ENCODE results near the gene TLX2.

The TLX2 gene

DNA sequence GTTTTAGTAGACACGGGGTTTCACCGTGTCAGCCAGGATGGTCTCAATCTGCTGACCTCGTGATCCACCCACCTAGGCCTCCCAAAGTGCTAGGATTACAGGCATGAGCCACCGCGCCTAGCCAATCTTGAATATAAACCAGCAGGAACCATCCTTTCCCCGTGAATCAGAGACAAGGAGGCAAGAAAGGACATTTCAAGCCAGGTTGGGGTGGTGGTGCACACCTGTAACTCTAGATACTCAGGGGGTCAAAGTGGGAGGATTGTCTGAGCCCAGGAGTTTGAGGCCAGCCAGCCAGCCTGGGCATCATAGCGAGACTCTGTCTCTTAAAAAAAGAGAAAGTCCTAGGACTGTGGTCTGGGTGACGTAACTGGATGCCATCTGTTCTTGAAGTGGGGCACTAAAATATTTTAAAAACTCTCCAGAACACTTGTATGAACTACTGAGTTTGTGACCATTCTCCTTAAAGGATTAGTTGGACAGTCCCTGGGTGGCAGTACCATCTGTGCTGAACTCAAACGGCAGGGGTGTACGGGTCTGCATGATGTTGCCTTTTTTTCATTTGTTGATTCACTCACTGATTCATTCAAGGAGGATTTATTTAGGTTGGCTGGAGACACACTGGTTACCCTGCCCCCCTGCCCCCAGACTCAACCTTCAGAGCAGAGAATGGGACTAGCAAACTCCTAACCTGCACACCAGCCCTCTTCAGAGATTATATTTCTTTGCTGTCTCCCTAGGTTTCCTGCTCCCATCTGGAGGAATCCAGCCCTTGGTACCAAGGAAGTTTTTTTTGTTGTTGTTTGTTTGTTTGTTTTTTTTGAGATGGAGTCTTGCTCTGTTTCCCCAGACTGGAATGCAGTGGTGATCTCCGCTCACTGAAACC is 2.9 kb upstream of the TLX2 start:
- DNase-seq (ENCODE audit: low read depth): no peak

DNA sequence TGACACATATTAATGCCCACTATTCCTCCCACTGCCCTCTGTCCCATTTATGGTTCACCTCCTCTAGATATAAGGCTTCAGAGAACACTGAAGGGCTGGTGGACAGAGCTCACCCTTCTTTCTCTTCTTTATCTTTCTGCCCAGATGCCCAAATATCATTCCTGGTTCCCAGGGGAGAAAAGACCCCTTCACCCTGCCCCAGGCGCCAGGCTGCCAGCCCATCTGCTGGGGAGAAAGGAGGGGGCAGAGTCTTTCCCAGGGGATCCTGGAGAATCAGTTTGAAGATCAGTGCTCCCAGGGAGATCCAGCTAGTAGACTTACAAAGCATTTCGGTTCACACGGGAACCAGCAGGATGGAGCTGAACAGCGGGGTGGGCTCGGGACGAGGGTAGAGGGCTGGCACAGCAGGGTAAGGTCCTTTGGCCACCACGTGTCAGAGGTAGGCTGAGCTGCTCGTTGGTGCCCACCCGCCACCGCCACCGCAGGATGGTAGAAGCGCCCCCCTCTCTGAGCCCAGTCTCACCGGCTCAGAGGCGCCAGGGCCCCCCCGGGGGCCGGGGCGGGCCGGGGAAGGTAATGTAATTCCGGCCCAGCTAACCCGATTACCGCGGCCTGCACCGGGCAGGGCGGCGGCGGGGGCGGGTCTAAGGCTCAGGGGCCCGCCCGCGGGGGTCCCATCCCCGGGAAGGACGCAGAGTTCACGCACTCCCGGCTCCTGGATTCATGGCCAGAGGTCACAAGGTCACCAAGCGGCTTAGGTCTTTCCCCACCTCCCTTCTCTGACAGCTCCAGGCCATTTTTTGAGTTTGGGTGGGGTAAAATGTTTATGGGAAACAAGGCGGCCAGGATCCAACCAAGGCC is 1.3 kb upstream of the TLX2 start:
- no peak for DNase-seq (ENCODE audit: low read depth)

DNA sequence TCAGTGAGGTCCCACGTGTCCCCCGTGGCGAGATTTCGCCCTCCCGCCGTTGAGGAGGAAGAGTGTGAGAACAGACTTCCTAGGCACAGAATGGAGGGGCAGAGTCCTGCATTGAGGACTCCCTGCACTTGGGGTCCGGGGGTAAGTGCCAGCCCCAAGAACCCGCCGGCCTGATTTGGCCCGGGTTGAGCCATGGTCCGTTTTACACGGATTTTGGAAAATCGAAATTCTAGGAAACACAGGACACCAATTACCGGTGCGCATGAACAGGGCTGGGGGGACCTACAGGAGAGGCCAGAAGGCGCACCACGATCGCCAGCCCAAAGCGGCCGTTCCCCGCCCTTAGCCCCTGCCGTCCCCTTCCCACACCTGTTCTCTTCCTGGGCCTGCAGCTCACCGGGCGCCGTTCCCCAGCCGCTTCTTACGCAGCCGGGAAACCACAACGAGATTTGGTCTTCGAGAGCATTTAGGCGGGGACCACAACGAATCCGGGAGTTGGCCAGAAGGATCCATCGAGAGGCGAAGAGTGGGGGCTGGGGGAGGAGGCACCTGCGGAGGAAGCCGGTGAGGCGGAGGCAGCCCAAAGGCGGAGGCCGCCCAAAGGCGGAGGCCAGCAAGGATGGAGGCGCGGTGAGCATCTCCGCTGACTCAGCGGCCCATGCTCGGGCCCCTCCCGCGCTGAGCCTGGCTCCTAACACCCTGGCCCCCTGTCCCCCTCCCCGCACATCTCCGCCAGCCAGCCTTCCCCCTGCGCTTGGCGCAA is 464 bp upstream of the TLX2 start:
- DNase-seq (ENCODE audit: low read depth): no peak

DNA sequence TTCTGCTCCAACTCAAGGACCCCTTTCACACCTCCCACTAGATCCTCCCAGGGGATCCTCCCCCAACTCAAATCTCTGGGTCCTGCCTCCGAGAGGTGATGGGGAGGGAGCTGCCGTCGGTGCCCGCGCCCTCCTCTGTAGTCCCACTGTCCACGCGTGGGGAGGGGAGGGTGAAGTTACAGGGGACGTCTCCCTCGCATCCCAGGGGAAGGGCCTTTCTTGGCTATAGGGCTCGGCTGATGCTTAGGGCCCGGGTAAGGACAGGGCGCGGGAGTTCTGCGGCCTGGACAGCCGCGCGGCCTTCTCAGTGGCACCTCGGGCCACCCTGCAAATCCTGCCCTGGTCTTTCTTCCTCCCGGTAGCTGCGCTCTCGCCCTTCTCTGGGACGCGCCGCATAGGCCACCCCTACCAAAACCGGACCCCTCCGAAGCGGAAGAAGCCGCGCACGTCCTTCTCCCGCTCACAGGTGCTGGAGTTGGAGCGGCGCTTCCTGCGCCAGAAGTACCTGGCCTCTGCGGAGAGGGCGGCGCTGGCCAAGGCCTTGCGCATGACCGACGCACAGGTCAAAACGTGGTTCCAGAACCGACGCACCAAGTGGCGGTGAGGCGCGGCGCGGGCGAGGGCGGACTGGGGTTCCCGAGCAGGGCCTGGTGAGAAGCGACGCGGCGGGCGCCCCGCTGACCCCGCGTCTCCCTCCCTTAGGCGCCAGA is 1.2 kb downstream of the TLX2 start:
- no peak for DNase-seq (ENCODE audit: low read depth)

DNA sequence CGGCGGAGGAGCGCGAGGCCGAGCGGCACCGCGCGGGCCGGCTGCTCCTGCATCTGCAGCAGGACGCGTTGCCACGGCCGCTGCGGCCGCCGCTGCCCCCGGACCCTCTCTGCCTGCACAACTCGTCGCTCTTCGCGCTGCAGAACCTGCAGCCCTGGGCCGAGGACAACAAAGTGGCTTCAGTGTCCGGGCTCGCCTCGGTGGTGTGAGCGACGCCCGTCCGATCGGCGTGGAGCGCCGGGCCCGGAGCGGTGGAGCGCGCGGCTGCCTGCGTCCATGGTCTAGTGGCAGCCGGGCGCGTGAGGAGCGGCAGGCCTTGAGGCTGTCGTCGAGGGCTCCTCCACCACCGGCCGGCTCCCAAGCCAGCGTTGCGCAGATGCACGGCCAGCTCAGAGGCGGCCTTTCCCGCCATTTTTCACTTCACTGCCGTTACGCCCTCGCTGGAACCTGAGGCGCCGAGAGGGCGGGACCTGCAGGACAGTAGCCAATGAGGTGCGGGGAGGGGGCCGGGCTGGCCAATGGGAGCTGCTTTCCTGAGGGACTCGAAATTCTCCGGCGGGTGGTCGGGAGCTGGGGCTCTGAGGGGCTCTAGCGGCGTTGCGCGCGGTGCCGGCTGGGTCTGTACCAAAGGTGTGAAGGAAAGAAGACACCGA is 1.9 kb downstream of the TLX2 start:
- DNase-seq (ENCODE audit: low read depth): peak; percentile 72

DNA sequence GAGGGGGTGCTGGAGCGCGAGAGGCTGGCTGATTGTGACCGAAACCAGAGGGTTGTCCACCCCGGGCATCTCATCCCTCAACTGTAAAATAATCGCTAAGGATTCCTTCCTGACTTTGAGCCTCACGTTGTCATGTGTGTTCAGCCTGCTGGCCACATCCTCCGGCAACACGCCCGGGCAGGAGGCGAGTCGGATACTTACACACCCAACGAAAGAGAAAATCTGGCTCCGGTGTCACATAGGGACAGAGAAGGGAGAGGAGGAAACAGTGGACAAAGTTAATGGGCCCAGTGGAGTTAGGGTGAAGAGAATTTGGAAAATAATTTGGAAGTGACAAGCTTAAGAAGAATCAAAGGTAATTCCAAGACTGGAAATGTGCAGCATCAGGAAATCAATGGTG is 2.4 kb downstream of the TLX2 start:
- DNase-seq (ENCODE audit: low read depth): no peak

DNA sequence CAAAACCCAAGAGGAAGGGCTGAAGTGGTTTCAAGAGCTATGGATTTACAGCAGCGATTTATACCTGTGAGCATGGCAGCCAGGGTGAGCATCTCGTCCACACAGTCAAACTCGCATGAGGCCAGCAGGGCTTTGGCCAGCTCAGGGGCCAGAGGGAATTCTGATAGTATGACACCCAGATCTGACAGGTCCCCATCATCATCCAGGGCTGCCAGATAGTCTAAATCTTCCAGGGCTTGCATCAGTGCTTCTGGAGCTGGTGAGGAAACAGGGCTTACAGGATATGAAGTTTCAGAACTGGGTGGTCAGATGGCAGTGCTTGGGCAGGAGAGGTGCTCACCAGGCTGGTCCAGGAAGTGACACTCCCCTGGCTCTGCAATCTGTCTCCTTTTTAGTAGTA is 8.3 kb downstream of the TLX2 start:
- no peak for DNase-seq (ENCODE audit: low read depth)

DNA sequence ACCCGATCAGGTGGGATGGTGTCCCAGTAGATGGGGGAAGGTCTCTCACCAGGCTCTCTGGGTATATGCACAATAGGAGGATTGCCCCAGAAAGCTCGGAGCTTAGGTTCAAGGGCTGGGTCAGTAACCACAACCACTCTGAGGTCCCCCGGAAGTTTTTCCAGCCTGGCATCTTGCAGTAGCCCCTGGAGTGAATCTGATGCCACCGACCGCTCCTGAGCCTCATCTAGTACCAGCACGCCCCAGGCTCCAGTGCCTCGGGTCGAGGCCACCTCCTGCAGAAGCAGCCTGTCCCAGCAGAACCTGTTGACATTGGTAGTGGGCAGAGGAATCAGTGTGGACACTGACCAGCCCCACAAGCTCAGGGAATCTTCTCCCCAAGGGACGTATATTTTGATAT is 9.8 kb downstream of the TLX2 start:
- DNase-seq (ENCODE audit: low read depth): no peak

DNA sequence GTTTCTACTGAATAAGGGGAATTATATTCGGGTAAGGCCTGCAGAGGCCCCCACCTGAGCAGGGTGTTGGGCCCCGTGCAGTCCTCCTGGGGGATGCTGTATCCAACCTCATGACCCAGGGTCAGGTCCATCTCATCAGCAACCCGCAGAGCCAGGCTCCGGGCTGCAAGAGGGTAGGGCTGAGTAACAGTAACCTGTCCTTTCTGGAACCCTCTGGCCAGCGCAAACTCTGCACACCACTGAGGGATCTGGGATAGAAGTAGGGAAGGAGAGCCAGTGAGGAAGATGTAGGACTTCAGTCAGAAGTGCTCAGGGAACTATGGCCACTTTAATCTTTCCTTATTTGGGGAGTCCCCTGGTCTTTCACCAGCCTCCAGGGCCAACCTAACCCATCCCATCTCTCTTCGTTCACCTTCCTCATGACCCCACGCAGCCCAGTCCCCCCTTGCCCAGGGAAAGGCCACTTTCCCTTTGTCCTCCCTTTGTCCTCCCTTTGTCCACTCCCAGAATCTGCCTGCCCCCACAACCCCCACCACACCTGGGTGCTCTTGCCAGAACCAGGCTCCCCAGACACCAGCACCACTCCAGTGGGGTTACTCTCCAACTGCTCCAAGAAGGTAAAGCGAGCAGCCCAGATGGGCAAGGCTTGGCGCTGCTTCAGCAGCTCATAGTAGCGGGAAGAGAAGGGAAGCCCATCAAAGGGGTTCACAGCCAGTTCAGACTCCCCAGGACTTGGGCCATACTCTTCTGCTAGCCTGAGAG is 10.9 kb downstream of the TLX2 start:
- DNase-seq (ENCODE audit: low read depth): no peak

DNA sequence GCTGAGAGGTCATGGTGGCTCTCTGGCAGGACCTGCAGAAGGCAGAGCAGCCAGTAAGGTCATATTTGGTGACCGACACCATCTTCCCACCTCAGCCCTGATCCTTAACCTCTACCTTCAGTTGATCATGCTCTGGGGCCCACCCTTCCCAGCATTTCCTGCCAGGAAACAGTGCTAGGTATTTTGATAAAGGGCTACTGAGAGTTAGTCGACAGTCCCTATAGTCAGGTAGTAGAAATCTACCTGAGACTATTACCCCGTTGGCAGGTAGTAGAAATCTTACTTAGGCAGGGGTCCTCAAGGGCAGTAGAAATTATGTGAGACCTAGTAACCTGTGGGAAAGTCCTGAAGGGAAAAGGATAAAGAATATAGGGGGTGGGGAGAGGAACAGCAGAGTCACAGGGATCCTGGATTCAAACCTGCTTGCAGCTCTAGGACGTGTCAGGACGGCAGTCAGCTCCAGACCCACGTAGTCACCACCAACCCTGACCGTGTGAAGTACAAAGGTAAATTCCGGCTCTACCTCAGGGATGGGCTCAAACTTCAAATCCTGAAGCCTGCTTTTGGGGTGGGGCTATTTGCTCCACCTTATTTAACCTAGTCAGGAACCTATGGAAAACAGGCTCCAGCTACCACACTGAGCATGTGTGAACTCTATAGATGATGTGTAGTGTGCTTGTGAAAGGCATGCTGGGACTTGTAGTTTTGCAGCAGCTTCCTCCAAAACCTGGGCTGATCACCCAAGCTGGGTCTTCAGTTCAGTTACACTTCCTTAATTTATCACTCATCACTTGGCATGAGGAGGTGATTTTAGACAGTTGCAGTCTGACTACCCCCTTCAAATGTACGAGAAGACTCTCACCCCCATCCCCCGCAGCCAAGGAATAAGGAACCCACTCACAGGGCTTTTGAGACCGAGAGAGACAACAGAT is 11.7 kb downstream of the TLX2 start, which contains the start of gene DQX1:
Gene DQX1 (minus strand): TSS at position 515 of the 932 bp plus-strand sequence. CDS start 502 bp downstream, at position 13.
- DNase-seq (ENCODE audit: low read depth): no peak

DNA sequence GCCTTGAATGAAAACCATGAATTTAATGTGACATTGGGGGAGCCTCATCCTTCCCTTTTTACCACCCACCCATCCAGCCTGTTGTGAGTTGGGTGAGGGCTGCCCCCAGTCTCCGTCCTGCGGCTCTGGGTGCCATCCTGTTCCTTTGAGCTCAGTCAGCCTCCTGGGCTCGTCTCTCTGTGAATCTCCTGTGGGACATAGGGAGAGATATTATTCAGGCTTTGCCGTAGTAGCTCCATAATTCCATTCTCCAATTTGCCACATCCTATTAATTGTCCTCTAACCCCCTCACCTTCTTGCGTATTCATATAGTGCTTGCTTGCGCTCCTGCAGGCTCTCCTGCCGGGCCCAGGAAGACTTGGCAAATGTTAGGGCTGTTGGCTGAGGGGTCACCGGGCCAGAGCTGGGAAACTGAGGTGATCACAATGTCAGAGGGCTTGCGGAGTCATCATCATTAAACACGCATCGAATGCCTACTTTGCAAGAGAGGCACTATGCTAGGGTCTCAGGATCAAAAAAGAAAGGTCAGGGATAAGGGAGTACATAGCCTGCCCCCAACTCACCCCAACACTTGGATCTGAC is 12.5 kb downstream of the TLX2 start:
- DNase-seq (ENCODE audit: low read depth): no peak

DNA sequence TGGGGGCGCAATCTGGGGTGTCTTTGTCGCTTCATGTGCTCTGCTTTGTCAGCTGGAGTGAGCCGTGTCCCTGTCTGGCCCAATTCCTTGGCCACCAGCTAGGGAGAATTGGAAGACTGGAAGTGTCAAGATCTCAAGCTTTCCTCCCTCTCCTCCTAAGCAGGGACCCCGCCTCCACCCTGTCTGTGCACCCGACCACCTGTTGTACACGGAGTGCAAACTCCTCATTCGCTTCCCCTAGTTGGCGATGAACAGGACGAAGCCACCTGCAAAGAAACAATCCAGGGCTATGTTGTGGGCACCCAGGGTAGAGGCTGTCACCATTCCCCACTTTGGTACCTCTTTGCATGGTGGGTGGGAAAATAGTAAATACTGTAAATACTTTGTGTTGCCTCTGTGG is 13.5 kb downstream of the TLX2 start:
- no peak for DNase-seq (ENCODE audit: low read depth)

DNA sequence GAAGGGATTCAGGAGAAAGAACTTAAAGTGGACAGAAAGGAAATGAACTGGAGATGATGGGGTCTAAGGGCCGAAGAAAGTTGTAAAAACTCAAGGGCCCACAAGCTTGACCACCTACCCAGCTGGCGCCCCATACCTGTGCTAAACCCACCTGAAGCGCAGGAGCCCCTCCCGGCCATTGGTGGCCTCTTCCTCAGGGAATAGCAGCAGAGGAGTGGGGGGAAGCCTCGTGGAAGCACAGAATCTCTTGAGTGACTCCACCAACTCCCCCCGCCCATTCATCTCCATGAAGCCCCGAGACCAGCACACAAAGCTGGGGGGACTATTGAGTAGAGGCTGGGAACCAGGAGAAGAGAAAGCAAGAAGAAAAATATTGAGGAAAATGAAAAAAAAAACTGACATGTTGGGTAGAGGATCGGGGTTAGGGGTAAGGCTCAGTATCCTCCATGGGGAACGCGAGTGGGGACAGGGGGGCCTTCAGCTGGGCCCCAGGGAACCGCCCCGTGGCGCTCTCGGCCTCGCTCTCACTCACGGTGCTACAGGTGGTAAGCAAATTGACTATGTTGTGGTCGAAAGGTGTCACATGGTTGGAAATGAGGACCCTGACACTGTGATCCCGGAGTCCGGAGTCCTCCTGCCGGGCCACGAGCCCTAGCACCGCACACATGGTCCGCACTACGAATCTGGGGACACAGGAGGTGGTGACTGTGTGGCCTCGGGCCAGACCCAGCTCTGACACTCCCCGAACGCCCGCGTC is 14.5 kb downstream of the TLX2 start:
- DNase-seq (ENCODE audit: low read depth): no peak

DNA sequence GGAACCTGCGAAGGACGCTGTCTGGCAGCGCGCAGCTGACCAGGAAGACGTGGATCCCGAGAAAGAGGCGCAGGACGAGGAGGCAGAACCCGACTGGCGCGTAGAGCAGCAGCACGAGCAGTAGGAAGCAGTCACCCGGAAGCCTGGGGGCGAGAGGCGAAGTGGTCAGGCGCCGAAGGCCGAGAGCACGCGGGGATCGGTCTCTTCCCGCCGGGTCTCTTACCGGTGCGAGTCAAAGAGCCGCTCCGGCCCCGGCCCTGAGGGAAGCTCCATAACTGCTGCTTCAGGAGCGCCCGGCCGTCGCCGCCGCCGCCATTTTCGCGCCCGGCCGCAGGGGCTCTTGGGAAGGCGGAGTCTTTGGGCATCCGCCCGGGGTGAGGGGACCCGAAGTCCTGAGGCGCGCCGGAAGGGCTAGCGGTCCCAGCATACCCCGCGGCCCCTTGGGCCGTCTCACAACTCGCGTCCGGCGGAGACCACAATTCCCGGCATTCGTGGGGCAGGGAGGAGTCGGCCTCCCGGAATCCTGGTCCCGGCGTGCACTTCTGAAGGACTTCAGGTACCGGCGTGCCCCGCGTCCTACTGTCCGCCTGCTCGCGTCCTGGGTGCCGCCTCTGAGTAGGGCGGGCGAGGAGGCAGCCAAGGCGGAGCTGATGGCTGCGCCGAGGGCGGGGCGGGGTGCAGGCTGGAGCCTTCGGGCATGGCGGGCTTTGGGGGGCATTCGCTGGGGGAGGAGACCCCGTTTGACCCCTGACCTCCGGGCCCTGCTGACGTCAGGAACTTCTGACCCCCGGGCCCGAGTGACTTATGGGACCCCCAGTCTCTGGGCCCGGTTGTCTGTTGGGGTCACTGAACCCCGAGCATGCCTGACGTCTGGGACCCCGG is 15.3 kb downstream of the TLX2 start, which contains the start of the genes AUP1 and HTRA2:
Gene AUP1 (minus strand): TSS at position 350 of the 882 bp plus-strand sequence. CDS start 77 bp downstream, at position 273.
Gene HTRA2 (plus strand): TSS at position 577 of the 882 bp plus-strand sequence. CDS start 74 bp downstream, at position 651.
- DNase-seq (ENCODE audit: low read depth): peak; percentile 93

DNA sequence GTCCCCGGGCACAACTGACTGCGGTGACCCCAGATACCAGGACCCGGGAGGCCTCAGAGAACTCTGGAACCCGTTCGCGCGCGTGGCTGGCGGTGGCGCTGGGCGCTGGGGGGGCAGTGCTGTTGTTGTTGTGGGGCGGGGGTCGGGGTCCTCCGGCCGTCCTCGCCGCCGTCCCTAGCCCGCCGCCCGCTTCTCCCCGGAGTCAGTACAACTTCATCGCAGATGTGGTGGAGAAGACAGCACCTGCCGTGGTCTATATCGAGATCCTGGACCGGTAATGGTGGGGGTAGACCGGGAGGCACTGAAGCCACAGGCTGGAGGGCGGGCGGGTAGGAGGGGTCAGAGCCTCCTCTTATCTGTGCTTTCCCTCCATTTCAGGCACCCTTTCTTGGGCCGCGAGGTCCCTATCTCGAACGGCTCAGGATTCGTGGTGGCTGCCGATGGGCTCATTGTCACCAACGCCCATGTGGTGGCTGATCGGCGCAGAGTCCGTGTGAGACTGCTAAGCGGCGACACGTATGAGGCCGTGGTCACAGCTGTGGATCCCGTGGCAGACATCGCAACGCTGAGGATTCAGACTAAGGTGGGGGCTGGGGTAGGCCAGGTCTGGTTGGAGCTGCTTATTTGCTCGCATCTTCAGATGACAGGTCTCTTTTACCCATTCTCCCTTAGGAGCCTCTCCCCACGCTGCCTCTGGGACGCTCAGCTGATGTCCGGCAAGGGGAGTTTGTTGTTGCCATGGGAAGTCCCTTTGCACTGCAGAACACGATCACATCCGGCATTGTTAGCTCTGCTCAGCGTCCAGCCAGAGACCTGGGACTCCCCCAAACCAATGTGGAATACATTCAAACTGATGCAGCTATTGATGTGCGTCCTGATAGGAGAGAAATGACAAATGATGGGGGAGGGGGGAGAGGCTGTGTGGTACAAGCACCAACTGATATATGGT is 16.3 kb downstream of the TLX2 start:
- no peak for DNase-seq (ENCODE audit: low read depth)

DNA sequence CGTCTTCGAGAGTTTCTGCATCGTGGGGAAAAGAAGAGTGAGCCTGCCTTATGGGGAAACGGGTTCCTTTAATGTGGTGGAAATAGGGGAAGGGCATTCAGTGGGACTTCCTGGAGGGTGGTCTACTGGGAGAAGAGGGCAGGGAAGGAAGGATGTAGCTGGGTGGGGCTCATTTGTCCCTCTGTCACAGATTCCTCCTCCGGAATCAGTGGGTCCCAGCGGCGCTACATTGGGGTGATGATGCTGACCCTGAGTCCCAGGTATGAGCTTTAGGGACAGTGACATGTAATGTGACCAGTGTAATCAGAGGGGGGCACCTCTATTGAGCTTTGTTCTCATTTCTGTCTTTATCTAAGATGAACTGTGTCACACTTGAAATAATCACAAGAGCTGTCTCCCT is 17.4 kb downstream of the TLX2 start:
- DNase-seq (ENCODE audit: low read depth): no peak

Data from activated T-cell treated with anti-CD3 and anti-CD28 coated beads for 24 hours (primary cell).